ENCODE results near the gene SOX15.

The SOX15 gene

DNA sequence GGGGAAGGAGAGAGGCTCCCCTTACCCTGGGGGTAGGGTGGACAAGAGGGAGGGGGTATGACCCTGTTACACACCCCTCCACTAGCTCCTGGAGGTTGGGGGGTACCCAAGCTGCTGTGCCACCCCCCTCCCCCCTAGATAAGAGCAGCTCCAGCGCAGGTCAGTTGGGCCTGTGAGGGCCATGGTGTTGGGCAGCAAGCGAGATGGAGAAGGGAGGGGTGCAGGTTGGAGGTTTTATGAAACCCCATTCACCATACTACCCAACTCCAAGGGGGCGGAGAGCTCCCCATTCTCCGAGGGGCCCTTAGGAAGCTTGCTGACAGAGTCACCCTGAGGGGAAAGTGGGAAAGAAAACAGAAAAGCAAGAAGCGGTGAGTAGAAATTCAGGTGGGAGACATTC is 1.7 kb upstream of the SOX15 start:
- POLR2A ChIA-PET (ENCODE audit: low non-redundant PET): interaction anchor here (1.5 kb wide), 1 partner anchor 20 kb away, joined by 3 read pairs; no protein-coding TSS in a partner anchor
- CTCF ChIA-PET: no interaction called here
- no peak for DNase-seq (ENCODE audit: low spot score)

DNA sequence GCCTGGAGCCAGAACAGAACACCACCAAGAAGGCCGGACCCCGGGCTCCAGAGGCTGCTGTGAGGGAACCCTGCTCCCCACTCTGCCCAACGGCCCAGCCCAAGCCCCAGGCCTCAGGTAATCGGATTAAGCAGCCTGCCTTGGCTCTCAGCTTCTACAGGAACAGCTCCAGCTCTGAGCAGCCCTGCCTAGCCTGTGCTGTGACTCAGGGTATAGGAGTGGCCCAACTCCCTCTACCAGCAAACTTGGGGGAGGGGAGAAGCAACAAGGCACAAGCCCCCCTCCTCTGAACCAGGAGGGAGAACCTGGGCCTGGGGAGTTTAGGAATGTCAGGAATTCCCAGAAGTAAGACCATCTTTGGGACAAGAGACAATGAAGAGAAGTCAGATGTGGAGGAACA is 849 bp upstream of the SOX15 start:
- TF ChIP-seq, protein P1, sequence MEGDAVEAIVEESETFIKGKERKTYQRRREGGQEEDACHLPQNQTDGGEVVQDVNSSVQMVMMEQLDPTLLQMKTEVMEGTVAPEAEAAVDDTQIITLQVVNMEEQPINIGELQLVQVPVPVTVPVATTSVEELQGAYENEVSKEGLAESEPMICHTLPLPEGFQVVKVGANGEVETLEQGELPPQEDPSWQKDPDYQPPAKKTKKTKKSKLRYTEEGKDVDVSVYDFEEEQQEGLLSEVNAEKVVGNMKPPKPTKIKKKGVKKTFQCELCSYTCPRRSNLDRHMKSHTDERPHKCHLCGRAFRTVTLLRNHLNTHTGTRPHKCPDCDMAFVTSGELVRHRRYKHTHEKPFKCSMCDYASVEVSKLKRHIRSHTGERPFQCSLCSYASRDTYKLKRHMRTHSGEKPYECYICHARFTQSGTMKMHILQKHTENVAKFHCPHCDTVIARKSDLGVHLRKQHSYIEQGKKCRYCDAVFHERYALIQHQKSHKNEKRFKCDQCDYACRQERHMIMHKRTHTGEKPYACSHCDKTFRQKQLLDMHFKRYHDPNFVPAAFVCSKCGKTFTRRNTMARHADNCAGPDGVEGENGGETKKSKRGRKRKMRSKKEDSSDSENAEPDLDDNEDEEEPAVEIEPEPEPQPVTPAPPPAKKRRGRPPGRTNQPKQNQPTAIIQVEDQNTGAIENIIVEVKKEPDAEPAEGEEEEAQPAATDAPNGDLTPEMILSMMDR (conservative IDR thresholded peaks at IDR 0.05; ENCODE audit: low read depth): no peak
- POLR2A ChIA-PET (ENCODE audit: low non-redundant PET): interaction anchor here (1.5 to 3.1 kb wide), 2 partner anchors 16 to 19 kb away, joined by 3 to 28 read pairs; no protein-coding TSS in a partner anchor
- H3K27ac ChIP-seq: peak overlapping the region; percentile 100
- DNase-seq (ENCODE audit: low spot score): peak; percentile 75
- CTCF ChIA-PET: interaction anchor here (0.6 kb wide), 1 partner anchor 66 kb away, joined by 3 read pairs; no protein-coding TSS in a partner anchor

More for the DNA sequence above, 1.7 kb upstream of the SOX15 start:
- H3K27ac ChIP-seq: peak overlapping the region; percentile 100
- TF ChIP-seq, protein P1 (conservative IDR thresholded peaks at IDR 0.05; ENCODE audit: low read depth): no peak

- POLR2A ChIA-PET (ENCODE audit: low non-redundant PET): interaction anchor here (0.5 to 3.1 kb wide), 9 partner anchors 10 to 238 kb away, joined by 3 to 28 read pairs (median 5); partner anchors contain the start of genes CD68, TP53 and WRAP53
- TF ChIP-seq, protein P1 (conservative IDR thresholded peaks at IDR 0.05; ENCODE audit: low read depth): peak; percentile 90
- DNase-seq (ENCODE audit: low spot score): peak; percentile 71
- CTCF ChIA-PET: interaction anchor here (0.5 to 2.0 kb wide), 12 partner anchors 10 to 351 kb away, joined by 3 to 21 read pairs (median 4); partner anchors contain the start of genes CD68 and PHF23
- H3K27ac ChIP-seq: peak overlapping the region; percentile 100
Measured at GRCh38 chr17:7589204-7589868, 558 bp downstream of the SOX15 start.

- ChIA-PET CTCF (interaction anchor here (0.5 to 2.0 kb wide), 9 partner anchors 9 to 351 kb away, joined by 3 to 21 read pairs (median 3); partner anchors contain the start of gene CD68), POLR2A (ENCODE audit: low non-redundant PET) (interaction anchor here (0.6 to 3.1 kb wide), 7 partner anchors 9 to 238 kb away, joined by 4 to 28 read pairs (median 5); partner anchors contain the start of genes CD68, TP53 and WRAP53)
- peak overlapping the region; percentile 100 for H3K27ac ChIP-seq
- TF ChIP-seq, protein P1 (conservative IDR thresholded peaks at IDR 0.05; ENCODE audit: low read depth): no peak
- DNase-seq (ENCODE audit: low spot score): peak; percentile 53
Measured at GRCh38 chr17:7588553-7589203, 1.2 kb downstream of the SOX15 start.

DNA sequence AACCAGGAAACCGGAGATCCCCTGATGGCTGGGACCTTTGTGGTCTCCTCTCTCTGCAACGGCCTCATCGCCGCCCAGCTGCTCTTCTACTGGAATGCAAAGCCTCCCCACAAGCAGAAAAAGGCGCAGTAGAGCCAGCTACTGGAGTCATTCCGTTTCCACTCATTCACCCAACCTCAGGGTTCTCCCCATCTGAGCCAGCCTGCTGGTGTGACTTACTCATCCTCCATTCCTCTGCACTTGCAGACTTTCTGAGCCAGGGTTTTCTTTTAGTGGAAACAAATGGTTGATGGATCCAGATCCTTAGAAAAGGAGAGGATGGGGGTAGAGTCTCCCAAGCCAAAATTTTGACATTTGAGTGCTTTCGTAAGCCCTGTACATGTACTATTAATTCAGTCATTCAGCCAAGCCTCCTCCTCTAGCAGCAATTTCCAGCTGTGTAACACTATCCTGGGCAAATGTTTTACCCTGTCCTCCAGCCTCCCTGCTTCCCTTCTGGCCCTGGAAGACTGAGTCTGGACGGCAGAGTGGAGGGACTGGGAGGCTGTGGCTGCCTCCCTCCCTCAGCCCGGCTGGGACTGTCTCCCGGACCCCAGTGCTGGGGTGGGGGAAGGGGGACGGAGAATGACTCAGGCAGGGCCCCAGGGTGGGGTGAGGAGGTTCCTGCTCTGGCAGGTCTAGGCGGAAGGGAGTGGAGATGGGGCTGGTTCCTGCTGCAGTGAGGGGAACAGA is 2.3 kb downstream of the SOX15 start:
- TF ChIP-seq, protein P1 (conservative IDR thresholded peaks at IDR 0.05; ENCODE audit: low read depth): no peak
- peak overlapping the region; percentile 100 for H3K27ac ChIP-seq
- POLR2A ChIA-PET (ENCODE audit: low non-redundant PET): interaction anchor here (0.5 to 1.2 kb wide), 5 partner anchors 10 to 233 kb away, joined by 3 to 9 read pairs (median 3); no protein-coding TSS in a partner anchor
- peak; percentile 85 for DNase-seq (ENCODE audit: low spot score)
- CTCF ChIA-PET: interaction anchor here (0.6 to 1.5 kb wide), 5 partner anchors 12 to 1464 kb away, joined by 3 to 4 read pairs (median 3); no protein-coding TSS in a partner anchor
